GM21723 (cell line): ENCODE data around the gene TEX44.

Source experiments
- ATAC-seq: cut with Tn5 transposase; IDR thresholded peaks from one replicate; pipeline ENCODE4 v1.9.1; 2021; ENCODE audit warnings: mild to moderate bottlenecking, moderate library complexity; ENCODE audit not compliant: unreplicated experiment

The TEX44 gene

DNA sequence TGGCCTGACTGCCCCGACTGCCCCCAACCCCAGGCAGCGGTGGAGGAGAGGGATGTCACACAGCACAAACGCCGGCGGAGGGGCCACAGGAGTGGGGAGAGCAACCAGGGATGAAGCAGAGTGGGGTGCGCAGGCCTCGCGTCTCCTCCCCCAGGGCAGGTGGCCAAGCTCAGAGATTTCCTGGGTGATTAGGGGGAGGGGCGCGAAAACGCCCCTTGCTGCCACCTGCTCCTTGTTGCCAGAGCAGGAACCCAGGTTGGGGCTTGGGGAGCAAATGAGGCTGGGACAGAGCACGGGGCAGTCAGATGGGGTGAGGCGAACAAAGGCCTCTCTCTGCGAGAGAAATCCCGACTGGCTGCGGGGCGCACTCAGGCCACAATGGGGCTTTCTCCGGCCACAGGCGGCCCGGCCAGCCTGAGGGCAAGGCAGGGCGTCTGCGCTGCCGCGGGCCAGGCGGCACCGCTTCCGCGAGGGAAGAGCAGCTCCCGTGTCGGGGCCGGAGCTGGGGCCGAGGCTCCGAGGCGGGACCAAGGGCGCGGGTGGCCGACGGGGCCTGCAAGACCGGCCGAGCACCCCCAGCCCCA is 11.5 kb downstream of the TEX44 start:
- peak; percentile 49 for ATAC-seq

DNA sequence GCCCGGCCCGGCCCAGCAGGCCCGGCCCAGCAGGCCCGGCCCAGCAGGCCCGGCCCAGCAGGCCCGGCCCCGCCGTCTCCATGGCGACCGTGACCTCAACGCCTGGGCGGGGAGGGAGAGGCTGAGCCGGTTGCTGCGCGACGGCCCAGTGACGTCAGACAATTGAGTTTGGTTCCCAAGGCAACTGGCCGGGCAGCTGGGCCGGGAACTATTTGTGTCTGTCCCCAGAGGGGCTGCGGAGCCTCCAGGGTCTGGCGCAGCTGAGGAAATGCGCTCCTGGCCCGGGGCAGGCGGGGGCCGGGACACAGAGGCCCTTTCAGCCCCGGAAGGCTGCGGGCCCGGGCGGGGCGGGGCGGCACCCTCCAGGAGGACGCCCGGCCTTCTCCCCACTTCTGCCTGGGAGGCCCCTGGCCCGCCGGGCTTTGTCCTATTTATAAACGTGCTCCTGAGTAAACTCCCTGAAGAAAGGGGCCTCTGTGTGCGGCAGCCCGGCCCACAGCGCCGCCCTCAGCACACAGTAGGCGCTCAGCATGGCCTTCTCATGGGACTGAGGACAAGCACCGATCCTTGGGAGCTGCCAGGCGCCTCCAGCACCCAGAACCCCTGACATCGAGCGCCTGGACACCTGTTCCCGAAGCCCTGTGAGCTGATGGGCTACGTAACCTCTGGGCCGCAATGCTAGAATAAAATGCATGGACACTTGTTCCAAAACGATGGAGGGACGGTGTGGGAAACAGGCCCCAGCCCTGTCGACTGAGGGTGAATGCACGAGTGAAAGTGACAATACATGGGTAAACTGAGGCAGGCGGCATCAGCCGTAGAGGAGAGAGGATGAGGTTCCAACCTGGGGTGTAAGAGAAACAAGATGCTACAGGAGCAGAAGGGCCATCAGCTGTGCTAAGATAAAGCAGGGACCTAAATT is 12.3 kb downstream of the TEX44 start:
- ATAC-seq, result peak; percentile 82

GRCh38 chr2:231605607-231606091 is 13.0 kb downstream of the TEX44 start:
- ATAC-seq, result no peak

GRCh38 chr2:231606941-231607340 is 14.3 kb downstream of the TEX44 start:
- ATAC-seq, result no peak

GRCh38 chr2:231611273-231612108 is 18.8 kb downstream of the TEX44 start:
- no peak for ATAC-seq

- ATAC-seq, result no peak
Measured at GRCh38 chr2:231612109-231612455, 19.4 kb downstream of the TEX44 start.

- peak; percentile 46 for ATAC-seq
Measured at GRCh38 chr2:231612456-231613330, 20.0 kb downstream of the TEX44 start.

DNA sequence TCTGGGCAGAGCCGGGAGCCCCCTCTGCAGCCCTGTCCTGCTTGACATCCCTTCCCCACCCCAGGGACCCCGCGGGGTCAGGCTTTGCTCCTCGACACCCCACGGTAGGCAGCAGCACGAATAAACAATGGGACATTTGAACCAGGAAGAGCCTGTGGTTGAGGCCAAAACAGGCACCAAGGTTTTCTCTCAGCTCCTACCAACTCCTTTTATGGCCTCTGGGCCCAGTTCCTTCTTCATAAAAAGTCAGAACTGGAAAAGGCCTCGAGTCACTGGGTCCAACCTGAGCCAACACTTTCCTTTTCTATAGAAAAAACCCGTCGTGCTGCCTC is 20.6 kb downstream of the TEX44 start:
- peak; percentile 4 for ATAC-seq

DNA sequence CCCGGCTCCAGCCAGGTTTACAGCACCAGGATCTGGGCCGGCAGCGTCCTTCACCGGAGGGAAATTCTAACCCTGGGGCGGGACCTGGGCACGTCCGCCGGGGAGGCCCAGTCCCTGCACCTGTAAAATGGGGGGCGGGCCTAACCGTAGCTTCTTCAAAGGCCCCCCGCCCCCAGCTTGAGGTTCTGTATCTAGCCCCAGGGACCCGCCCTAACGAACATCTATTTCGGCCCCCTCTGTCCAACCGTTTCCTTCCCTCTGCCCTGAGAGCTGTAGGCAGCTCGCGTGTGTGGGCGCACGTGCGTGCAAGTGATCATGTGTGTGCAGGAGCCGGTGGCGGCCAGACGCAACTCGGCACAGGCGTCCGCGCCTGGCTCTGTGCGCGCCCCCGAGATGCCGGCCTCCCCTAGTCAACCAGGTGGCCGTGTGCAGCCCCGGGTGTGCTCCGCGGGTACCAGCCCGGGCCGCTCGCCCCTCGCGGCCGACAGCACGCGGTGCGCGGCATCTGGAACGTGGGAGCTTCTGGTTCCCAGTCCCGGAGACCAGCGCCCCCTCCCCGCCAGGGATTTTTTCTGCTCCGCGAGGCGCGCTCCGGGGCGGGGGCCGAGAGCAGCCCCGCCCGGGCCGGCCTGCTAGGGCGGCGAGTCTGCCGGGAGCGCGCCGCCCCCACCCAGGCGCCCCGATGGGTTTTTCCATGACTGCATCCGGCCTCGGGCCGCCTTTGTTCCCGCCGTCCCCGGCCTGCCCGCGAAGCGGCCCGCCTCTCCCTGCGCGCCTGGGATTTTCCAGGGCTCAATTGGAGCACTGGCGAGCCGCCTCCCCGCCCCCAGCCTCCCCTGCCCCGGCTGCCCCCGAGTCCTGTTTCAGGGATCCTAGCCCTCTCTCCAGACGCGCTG is 21.2 kb downstream of the TEX44 start:
- peak; percentile 75 for ATAC-seq

- ATAC-seq, result peak; percentile 12
Measured at GRCh38 chr2:231614559-231615057, 21.9 kb downstream of the TEX44 start.

GRCh38 chr2:231615058-231615671 is 22.5 kb downstream of the TEX44 start:
- no peak for ATAC-seq

DNA sequence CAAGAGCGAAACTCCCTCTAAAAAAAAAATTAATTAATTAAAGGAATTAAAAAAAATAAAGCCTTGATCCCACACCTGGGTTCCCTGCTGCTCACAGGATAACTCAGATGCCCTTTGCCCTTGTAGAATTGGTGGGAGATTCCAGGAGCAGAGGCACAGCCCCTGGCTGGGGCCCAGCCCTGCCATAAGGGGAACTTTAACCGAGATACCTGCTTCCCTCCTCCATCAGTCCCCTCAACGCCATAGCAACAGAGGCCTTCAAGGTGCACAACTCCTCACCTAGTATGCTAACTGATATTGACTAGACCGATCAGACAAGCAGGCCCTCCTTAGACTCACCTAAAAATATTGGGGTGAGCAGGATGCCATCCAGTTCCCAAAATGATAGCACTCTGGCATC is 23.6 kb downstream of the TEX44 start:
- ATAC-seq, result no peak

GRCh38 chr2:231617059-231617926 is 24.6 kb downstream of the TEX44 start:
- ATAC-seq, result no peak

DNA sequence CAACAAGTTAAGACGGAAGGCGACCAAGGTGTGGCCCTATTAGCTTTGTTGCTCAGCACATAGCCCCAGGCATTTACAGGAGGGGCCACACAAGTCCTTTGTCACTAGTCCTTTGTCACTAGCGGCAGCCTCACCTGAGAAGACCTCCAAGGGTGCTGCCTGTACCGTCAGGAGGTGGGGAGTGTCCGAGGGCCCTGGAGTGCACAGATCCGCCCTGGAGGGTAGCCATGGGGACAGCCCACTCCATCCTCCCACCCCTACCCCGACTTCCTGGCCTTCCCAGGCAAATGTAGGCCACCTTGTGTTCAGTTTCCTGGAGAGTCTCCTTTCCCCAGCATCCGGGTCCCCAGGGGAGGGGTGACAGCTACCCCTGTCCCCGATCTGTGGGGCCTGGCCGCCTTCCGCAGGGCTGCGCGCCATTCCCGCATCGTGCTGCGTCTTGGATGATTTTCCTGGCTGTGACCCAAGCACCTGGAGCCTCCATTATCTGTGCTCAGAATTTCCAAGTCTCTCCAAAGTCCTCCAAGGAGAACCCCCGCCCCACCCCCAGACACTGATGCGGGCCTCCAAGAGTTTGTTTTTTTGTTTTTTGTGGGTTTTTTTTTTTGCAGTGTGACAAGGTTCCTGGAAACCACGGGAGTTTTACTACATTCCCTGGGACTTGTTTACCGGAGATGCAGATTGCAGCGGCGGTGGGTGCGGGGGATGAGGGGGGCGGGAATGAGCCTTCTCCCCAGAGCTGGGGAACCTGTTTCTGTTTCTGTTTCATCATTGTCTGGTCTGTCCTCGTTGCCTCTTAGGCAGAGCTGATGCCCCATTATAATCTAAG is 28.6 kb downstream of the TEX44 start:
- no peak for ATAC-seq

DNA sequence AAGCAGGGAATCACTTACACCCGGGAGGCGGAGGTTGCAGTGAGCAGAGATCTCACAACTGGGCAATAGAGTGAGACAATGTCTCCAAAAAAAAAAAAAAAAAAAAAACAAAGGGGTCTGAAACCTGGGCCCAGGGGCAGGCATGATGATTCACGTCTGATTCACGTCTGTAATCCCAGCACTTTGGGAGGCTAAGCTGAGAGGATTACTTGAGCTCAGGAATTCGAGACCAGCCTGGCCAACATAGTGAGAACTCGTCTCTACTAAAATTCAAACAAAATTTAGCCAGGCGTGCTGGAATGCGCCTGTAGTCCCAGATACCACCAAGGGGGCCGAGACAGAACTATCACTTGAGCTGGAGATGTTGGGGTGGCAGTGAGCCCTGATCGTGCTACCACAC is 30.3 kb downstream of the TEX44 start:
- no peak for ATAC-seq

DNA sequence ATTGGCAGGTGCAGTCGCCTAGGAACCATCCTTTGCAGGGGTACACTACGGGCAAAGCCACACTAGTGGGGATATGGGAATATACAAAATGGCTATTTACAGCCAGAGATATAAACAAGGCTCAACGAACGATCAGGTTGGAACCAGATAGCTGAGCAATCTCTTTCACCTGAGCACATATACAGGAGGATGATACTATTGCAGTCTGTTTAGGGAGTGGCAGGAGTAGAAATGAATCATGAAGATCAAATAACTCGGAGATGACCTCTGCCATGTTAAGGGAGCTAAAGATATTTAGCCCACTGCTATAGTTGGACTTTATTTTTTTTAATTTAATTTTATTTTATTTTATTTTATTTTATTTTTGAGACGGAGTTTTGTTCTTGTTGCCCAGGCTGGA is 33.8 kb downstream of the TEX44 start:
- ATAC-seq, result no peak
